NCI-H2227 (cell line): ENCODE measurements around the gene MKKS.
"Not testable (repeated sequence)": the region's sequence is repeated elsewhere in the genome, so short reads cannot be mapped to it uniquely, and the experiment has no call there.

Experiments used
- DNase-seq: peaks from one replicate; lab custom pipeline; 2025; ENCODE audit not compliant: unreplicated experiment; lab: John Stamatoyannopoulos, UW

MKKS gene

GRCh38 chr20:10449270-10449669, 15.2 kb upstream of the MKKS start:
- DNase-seq = no peak

- DNase-seq = no peak
Observed at GRCh38 chr20:10448270-10449156, 14.5 kb upstream of the MKKS start.

GRCh38 chr20:10447028-10447427, 13.0 kb upstream of the MKKS start:
- peak; percentile 30 for DNase-seq

- no peak for DNase-seq
Observed at GRCh38 chr20:10445758-10446157, 11.7 kb upstream of the MKKS start.

- DNase-seq = no peak
Observed at GRCh38 chr20:10443936-10444335, 9.9 kb upstream of the MKKS start.

DNA sequence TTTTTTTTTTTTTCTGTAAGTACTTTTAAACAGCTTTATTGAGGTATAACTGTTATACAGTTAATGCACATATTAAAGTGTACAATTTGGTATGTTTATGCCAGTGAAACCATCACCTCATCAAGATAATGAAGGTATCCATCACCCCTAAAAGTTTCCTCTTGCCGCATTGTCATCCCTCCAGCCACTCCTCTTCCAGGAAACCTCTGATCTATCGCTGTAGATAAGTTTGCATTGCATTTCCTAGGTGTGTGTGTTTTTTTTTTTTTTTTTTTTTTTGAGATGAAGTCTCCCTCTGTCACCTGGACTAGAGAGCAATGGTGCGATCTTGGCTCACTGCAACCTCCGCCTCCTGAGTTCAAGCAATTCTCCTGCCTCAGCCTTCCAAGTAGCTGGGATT, 4.2 kb upstream of the MKKS start:
- DNase-seq = no peak

GRCh38 chr20:10436053-10436699, 2.2 kb upstream of the MKKS start:
- no peak for DNase-seq

- peak; percentile 97 for DNase-seq
Observed at GRCh38 chr20:10434832-10435812, 1.1 kb upstream of the MKKS start, which contains the start of gene SLX4IP. Gene SLX4IP, plus strand, starts transcription at chr20:10435305. Its CDS starts 22,900 bp downstream, at chr20:10458205.

DNA sequence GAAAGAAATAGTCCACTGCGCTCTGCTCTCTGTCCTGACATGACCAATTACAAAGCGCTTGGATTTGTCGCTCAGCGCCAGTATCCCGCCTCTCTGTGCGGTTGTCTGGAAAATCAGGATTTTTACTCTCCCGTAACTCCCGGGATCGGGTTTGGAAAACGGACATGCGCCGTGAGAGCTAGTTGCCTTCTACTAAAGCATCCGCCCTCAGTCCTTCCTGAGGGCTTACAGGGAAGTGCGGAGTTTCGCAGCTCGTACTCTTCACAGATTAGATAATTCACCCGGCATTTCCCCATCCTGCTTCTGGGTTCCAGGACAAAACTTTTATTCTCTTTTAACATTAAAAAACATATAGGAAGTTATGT, 427 bp upstream of the MKKS start:
- peak; percentile 99 for DNase-seq

DNA sequence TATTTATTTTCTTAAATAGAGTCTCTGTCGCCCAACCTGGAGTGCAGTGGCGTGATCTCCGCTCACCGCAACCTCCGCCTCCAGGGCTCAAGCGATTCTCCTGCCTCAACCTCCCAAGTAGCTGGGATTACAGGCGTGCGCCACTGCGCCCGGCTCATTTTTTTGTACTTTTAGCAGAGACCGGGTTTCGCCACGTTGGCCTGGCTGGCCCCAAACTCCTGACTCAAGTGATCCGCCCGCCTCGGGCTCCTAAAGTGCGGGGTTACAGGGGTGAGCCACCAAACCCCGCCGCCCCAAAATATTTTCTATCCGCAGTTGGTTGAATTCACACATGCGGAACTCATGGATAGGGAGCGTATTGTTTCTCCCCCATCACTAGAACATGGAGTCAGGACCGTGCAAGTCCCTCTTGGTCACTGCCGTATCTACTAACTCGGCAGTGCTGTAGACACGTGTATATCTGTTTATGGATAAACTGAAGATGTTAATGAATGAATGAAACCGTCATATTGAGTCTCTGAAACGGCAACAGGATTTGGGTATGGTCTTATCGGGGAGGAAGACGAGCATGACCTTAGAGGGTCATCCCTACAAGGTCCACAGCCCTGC, 904 bp downstream of the MKKS start:
- DNase-seq = no peak

GRCh38 chr20:10432079-10432478, 1.9 kb downstream of the MKKS start:
- DNase-seq = no peak

GRCh38 chr20:10430704-10431103, 3.3 kb downstream of the MKKS start:
- DNase-seq = no peak

DNA sequence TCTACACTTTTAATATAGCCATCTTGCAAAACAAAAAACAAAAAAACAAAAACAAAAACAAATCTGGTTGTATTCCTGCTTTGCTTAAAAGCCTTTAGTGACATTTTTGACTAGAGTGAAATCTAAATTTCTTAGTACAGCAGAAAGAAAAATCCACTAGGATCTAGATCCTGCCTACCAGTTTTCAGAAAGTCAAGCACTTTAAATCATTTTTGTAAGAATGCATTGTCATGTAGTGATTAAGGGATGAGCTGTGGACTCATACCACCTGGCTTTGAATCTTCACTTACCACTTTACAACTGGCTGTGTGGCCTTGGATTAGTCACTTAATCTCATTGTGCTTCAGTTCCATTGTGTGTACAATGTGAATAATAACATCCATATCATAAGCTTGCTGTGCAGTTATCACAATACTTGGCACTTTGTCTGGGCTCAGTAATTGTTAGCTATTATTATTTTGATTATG, 4.0 kb downstream of the MKKS start:
- DNase-seq = no peak

GRCh38 chr20:10429443-10429981, 4.5 kb downstream of the MKKS start:
- no peak for DNase-seq

GRCh38 chr20:10428008-10428407, 6.0 kb downstream of the MKKS start:
- no peak for DNase-seq

- DNase-seq = peak; percentile 65
Observed at GRCh38 chr20:10427060-10427692, 6.8 kb downstream of the MKKS start.

GRCh38 chr20:10423735-10424134, 10.3 kb downstream of the MKKS start:
- no peak for DNase-seq

DNA sequence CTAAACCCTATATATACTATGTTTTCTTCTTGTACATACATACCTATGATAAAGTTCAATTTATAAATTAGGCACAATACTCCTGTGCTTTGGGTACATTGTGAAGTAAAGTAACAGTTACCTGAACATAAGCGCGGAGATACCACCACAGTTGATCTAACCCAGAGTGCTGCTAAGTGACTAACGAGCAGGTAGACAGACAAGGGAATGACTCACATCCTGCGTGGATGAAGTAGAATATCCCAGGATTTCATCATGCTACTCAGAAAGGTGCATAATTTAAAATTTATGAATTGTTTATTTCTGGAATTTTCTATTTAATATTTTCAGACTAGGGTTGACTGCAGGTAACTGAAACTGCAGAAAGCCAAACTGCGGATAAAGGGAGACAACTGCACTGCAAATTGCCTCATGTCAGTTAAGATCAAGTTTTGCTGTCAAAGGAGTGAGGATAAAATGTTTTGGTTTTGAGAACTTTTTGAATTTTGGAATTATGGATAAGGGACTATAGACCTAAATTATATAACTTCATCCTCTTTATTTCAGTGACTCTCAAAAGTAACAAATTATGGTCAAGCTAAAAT, 14.4 kb downstream of the MKKS start:
- no peak for DNase-seq

- not testable (repeated sequence) for DNase-seq
Observed at GRCh38 chr20:10417218-10417617, 16.8 kb downstream of the MKKS start.
